Measurements from ENCODE around the gene FALEC. TPM values are rescaled to one million over a fixed set of nuclear protein-coding genes. Genes with fewer than 3 reads are reported as not detected.

The FALEC gene
- total and polyA plus RNA-seq, 2 of the 8 experiments (the other 6 are each of a cell fraction or from before 2014, with no cell fraction given): not detected

- TF ChIP-seq GTF2F1 (IDR thresholded peaks at IDR 0.05; ENCODE audit: borderline replicate concordance, low read depth, low read length) (no peak), RAD21 (IDR thresholded peaks at IDR 0.05 in 1 of 2, conservative IDR thresholded peaks at IDR 0.05 in 1 of 2; ENCODE audit: low read depth in 2 of 2, low read length in 2 of 2) (no peak), CTCF (IDR thresholded peaks at IDR 0.05; ENCODE audit: control extremely low read depth in 1 of 3, insufficient read depth in 1 of 3, low read depth in 1 of 3, low read length in 3 of 3) (no peak)
Observed at GRCh38 chr1:150479370-150479769, 36.2 kb upstream of the FALEC start (continued).
